HFFc6 (cell line): Measurements from ENCODE around the gene DEFB132. TPM values are rescaled to one million over a fixed set of nuclear protein-coding genes. Genes with fewer than 3 reads are reported as not detected.

ENCODE experiments used
- DNase-seq: peaks from one replicate; pipeline ENCODE4 v3.0.0-alpha.2; 2018
- H3K27ac Mint-ChIP-seq: 2 replicates; pipeline ENCODE4 v1.8.0; 2020; ENCODE audit warnings: mild to moderate bottlenecking, mixed read lengths
- H3K27me3 Mint-ChIP-seq: 2 replicates; pipeline ENCODE4 v1.8.0; 2021; ENCODE audit warnings: mild to moderate bottlenecking, moderate library complexity, mixed read lengths; ENCODE audit not compliant: insufficient read depth
- H3K36me3 Mint-ChIP-seq: 2 replicates; pipeline ENCODE4 v1.8.0; 2021; ENCODE audit warnings: low read depth, mixed read lengths
- H3K4me1 Mint-ChIP-seq: 2 replicates; pipeline ENCODE4 v1.8.0; 2020; ENCODE audit warnings: low read depth, mixed read lengths
- H3K4me3 Mint-ChIP-seq: 2 replicates; pipeline ENCODE4 v1.8.0; 2020; ENCODE audit warnings: mild to moderate bottlenecking, moderate library complexity, mixed read lengths
- H3K9me3 Mint-ChIP-seq: 2 replicates; pipeline ENCODE4 v1.8.0; 2020; ENCODE audit warnings: mild to moderate bottlenecking, mixed read lengths
- total RNA-seq, 6 experiments: library from RNA; stranded (reverse); fragmentation: NEBNext Ultra II Directional; extraction: Animal tissue kit (Norgen Biotek cat#: 25700); gene quantifications; 2 replicates in 1 of 6; 3 replicates in 5 of 6; pipeline ENCODE4 v1.2.3, GENCODE V29; 2021
- TF ChIP-seq, protein P1 (sequence below): fragments of 200-600 bp; sonication (generic); IDR thresholded peaks from 2 replicates; pipeline ENCODE4 v1.5.0; 2021; ENCODE audit warnings: antibody characterized with exemption, mild to moderate bottlenecking

The DEFB132 gene
- total RNA-seq, 6 experiments from 2014 or later = not detected

DNA sequence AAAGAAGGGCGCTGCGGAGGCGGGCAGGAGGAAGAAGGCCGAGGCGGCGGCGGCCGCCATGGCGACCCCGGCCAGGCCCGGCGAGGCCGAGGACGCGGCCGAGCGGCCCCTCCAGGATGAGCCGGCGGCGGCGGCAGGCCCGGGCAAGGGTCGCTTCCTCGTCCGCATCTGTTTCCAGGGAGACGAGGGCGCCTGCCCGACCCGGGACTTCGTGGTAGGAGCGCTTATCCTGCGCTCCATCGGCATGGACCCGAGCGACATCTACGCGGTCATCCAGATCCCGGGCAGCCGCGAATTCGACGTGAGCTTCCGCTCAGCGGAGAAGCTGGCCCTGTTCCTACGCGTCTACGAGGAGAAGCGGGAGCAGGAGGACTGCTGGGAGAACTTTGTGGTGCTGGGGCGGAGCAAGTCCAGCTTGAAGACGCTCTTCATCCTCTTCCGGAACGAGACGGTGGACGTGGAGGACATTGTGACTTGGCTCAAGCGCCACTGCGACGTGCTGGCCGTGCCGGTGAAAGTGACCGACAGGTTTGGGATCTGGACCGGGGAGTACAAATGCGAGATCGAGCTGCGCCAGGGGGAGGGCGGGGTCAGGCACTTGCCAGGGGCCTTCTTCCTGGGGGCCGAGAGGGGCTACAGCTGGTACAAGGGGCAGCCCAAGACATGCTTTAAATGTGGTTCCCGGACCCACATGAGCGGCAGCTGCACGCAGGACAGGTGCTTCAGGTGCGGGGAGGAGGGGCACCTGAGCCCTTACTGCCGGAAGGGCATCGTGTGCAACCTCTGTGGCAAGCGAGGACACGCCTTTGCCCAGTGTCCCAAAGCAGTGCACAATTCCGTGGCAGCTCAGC lies 40.6 kb downstream of the DEFB132 start:
- Mint-ChIP-seq H3K4me3 (peak overlapping the region; percentile 100), H3K36me3 (peaks cover 23% of the 10 kb centered on the region), H3K4me1 (peaks cover 50% of the 10 kb centered on the region), H3K9me3 (no peaks in the 10 kb centered on the region), H3K27me3 (no peaks in the 10 kb centered on the region; the same call in 1 of the 2 replicates), H3K27ac (peak overlapping the region; percentile 92)
- TF ChIP-seq, protein P1, sequence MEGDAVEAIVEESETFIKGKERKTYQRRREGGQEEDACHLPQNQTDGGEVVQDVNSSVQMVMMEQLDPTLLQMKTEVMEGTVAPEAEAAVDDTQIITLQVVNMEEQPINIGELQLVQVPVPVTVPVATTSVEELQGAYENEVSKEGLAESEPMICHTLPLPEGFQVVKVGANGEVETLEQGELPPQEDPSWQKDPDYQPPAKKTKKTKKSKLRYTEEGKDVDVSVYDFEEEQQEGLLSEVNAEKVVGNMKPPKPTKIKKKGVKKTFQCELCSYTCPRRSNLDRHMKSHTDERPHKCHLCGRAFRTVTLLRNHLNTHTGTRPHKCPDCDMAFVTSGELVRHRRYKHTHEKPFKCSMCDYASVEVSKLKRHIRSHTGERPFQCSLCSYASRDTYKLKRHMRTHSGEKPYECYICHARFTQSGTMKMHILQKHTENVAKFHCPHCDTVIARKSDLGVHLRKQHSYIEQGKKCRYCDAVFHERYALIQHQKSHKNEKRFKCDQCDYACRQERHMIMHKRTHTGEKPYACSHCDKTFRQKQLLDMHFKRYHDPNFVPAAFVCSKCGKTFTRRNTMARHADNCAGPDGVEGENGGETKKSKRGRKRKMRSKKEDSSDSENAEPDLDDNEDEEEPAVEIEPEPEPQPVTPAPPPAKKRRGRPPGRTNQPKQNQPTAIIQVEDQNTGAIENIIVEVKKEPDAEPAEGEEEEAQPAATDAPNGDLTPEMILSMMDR = no peak
- DNase-seq = peak; percentile 71

DNA sequence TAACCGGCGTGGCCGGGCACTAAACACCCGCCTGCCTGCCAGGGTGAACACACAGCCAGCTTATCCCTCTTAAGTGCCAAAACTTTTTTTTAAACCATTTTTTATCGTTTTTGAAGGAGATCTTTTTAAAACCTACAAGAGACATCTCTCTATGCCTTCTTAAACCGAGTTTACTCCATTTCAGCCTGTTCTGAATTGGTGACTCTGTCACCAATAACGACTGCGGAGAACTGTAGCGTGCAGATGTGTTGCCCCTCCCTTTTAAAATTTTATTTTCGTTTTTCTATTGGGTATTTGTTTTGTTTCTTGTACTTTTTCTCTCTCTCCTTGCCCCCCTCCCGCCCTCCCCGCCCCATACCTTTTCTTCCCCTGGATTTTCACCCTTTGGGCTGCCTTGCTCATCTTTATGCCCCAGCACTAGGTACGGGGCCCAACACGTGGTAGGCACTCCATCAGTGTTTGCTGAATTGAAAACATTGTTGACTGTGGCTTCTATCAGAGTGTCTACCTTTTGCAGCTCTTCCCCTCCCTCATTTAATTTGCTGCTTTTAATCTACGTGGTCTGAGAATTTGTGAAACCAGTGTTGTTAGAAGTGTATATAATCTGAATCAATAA lies 41.4 kb downstream of the DEFB132 start:
- H3K27ac Mint-ChIP-seq = peak overlapping the region; percentile 92
- peaks cover 23% of the 10 kb centered on the region for H3K36me3 Mint-ChIP-seq
- H3K4me1 Mint-ChIP-seq = peaks cover 50% of the 10 kb centered on the region
- DNase-seq = no peak
- H3K27me3 Mint-ChIP-seq = no peaks in the 10 kb centered on the region; the same call in 1 of the 2 replicates
- no peaks in the 10 kb centered on the region for H3K9me3 Mint-ChIP-seq
- TF ChIP-seq, protein P1 = no peak
- peak overlapping the region; percentile 100 for H3K4me3 Mint-ChIP-seq

DNA sequence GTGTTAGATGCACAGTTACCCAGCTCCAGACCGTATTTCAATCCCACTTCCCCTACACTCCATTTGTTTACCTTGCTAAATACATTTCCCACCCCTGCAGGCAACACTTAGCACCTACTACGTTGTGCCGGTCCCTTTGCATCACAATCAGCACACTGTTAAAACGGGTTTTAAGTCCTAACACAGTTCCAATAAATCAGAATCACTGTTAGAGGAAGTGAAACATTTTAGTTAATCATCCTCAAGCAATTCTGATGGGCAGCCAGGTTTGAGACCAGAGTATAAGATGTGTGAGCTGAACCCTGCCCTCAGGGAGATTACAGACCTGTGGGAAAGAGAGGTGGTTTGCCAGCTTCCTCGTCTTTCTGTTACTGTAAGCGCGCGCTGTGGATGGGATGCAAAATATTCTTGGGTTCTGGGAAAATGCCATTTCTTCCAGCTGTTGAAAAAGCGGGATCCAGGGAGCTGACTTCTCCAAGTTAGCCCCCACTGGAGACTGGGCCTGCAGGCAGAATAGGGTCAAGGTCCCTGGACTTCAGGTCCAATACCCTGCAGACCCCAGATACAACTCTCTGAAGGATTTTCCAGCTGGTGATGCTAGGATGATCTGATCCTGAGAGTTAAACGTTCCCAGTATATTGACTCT lies 42.9 kb downstream of the DEFB132 start:
- Mint-ChIP-seq H3K27ac (peak overlapping the region; percentile 15), H3K4me1 (peaks cover 50% of the 10 kb centered on the region), H3K9me3 (no peaks in the 10 kb centered on the region), H3K4me3 (peak overlapping the region; percentile 100), H3K36me3 (peaks cover 23% of the 10 kb centered on the region), H3K27me3 (no peaks in the 10 kb centered on the region; the same call in 1 of the 2 replicates)
- TF ChIP-seq, protein P1 = no peak
- no peak for DNase-seq

DNA sequence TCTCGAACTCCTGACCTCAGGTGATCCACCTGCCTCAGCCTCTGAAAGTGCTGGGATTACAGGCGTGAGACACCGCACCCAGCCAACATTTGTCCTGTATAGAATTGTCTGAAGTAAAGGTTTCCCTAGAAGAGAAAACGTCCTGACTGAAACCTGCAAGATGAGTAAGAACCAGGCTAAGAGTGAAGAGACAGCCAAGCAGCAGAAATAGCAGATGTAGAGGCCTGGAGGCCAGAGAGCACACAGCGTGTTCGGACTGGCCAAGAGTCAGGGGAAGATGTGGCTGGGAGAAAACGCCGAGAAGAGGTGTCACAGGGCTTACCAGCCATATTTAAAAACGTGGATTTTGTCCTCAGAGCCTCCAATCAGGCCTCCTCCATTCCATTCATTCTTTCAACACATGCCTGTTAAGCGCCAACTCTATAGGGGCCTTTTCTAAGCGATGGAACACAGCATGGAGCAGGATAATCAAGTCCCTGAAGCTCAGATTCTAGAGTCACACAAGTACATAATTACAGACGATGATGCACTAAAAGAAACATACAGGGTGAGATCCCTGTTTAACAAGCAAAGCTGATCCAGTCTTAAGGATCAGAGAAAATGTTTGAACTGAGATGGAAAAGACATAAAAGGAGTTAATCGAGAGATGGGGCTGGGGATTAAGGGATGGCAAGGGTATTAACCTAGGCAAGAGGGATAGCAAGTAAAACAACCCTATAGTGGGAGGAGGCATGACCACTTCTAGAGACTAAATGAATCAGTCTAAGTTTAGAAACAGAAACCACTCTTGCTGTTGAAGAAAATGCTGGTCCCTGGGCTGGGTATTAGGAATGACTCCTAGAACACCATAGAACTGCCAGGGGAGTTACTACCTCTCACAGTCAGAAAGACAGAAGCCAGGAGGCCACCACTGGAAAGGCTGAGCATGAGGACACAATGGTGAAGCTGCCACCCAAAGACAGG lies 44.6 kb downstream of the DEFB132 start:
- Mint-ChIP-seq H3K9me3 (no peaks in the 10 kb centered on the region), H3K27ac (no peak overlapping the region), H3K36me3 (peaks cover 23% of the 10 kb centered on the region), H3K4me3 (no peak overlapping the region), H3K4me1 (peaks cover 35% of the 10 kb centered on the region), H3K27me3 (no peaks in the 10 kb centered on the region; the same call in 1 of the 2 replicates)
- no peak for DNase-seq
- TF ChIP-seq, protein P1 = no peak

DNA sequence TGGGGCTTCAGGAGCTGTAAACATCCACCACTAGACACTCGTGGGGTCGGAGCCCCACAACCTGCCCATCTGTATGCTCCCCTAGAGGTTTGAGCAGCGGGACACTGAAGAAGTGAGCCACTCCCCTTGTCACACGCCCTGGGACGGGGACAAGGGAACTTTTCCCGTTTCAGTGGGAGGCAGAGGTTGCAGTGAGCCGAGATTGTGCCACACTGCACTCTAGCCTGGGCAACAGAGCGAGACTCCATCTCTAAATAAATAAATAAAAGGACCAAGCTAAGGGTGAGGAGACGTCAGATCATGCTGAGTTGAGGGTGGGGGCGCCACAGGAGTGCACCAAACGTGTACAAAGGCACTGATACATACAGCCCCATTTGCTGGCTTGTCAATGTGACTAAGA lies 48.2 kb downstream of the DEFB132 start:
- no peaks in the 10 kb centered on the region for H3K9me3 Mint-ChIP-seq
- peaks cover 2% of the 10 kb centered on the region; the same call in 1 of the 2 replicates for H3K27me3 Mint-ChIP-seq
- H3K27ac Mint-ChIP-seq = no peak overlapping the region
- H3K36me3 Mint-ChIP-seq = no peaks in the 10 kb centered on the region; the same call in 1 of the 2 replicates
- H3K4me3 Mint-ChIP-seq = no peak overlapping the region
- peaks cover 44% of the 10 kb centered on the region for H3K4me1 Mint-ChIP-seq
- TF ChIP-seq, protein P1 = no peak
- no peak for DNase-seq
